Smooth muscle cell of the coronary artery (primary cell): ENCODE results near the gene RGS16. TPM values are rescaled to one million over a fixed set of nuclear protein-coding genes. Genes with fewer than 3 reads are reported as not detected.

Experiments used
- total RNA-seq: library from RNA; depleted of rRNA; stranded (reverse); fragments of >200 nt; gene quantifications from 2 replicates; pipeline ENCODE4 v1.2.3, GENCODE V29; 2014; ENCODE audit warnings: low replicate concordance

The RGS16 gene, protein sequence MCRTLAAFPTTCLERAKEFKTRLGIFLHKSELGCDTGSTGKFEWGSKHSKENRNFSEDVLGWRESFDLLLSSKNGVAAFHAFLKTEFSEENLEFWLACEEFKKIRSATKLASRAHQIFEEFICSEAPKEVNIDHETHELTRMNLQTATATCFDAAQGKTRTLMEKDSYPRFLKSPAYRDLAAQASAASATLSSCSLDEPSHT
- total RNA-seq = 0.30 and 3.3 TPM in 2 replicates

DNA sequence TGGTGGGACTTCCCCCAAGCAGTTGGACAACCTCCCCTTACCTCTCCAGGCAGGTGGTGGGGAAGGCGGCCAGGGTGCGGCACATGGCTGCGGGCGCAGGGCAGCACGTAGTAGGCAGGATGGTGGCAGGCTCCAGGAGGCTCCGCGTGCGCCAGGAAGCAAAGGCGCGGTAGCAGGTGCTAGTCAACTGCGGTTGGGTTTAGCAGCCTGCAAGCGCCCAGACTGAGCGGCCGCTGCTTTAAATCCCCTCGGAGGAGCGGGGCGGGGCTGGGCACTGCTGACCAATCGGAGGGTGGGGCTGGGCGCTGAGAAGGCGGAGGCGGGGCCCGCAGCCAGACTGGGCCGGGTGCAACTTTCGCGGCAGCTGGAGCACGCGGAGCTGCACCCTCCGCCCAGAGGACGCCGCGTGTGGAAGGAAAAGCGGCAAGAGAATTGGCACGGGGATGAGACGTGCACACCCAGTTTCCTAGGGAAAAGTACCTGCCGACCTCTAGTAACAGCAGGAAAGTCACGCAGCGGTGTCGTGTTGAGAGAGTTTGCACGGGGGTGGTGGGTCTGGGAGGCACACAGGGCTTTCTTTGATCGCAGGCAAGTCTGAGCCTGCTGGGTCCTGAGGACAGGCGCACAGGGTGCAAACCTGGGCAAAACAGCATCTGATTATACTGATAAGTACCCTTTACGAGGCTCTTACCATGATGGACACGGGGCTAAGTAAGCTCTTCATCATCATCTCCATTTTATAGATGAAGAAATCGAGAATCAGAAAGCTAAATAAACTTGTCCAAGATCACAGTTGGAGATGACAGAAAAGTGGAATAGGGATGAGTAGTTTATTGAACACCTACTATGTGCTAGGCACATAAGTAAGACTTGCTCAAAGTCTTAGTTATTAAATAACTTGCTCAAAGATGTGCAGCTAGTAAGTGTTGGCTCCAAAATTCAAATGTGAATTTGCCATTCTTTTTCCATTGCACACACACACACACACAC, at the start of gene RGS16:
Gene RGS16, minus strand, starts transcription at position 215 of the 990 bp plus-strand sequence. Its CDS starts 130 bp downstream, at position 85.

DNA sequence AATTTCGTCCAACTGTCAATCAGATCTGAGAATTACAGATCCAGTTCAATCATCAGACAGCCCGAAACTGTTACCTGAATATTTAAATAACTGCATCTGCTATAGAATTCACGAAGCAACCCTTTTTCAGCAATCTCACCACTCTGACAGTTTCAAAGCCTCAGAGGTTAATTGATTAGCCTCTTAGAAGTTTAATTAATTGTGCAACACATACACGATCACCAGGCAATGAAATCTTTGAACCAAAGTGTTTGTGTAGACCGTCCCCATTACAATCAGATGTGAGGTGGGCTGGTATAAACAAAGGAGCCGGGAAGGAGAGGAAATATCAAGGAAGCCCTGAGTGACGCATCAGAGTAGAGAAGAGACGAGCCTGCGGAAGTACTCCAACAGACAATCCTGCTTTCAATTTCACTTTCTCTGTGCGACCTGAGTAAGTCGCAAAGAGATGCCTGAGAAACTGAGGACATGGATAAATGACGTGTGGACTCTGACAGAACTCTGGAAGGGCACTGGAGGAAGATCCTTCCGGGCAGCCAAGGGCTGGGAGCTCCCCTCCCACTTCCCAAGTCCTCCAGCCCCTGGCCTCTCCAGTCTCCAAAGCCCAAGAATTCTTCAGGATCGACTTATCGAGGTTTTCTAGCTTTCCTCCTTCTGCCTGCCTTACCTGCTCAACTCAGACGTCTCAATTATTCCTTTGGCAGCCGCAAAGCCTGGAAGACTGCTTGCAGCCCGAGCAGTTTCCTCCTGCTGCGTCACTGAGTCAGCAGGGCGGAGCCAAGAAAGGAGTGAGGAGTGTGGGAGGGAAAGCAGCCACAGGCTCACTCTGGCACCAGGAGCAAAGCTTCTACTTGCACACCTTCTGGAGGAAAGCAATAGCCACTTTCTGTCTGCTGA, 15.4 kb downstream of the RGS16 start, which contains the start of gene RNASEL:
Gene RNASEL, minus strand, starts transcription at position 757 of the 897 bp plus-strand sequence. CDS start 2,450 bp downstream, outside the sequence.

Other genes with a start within 250 kb of the RGS16 start
- 116 and 315 TPM in 2 replicates for gene GLUL, start 212.6 kb downstream of the RGS16 start, total RNA-seq
- not detected in 2 replicates for gene TEDDM1, start 203.7 kb downstream of the RGS16 start, total RNA-seq
- gene RGSL1, start 154.2 kb downstream of the RGS16 start, total RNA-seq = not detected in 2 replicates
- gene RNASEL, start 15.1 kb downstream of the RGS16 start, total RNA-seq = 5.4 and 16.7 TPM in 2 replicates
- gene RGS8, start 80.2 kb upstream of the RGS16 start, total RNA-seq = not detected in 2 replicates
- gene NPL, start 185.4 kb upstream of the RGS16 start, total RNA-seq = 0.98 and 3.5 TPM in 2 replicates
- gene DHX9, start 235.0 kb upstream of the RGS16 start, total RNA-seq = 132 and 137 TPM in 2 replicates